Right atrium auricular region (tissue), 2 donors: ENCODE results near the gene RTN4R. TPM values are rescaled to one million over a fixed set of nuclear protein-coding genes. Genes with fewer than 3 reads are reported as not detected.
"Not testable (repeated sequence)": the region's sequence is repeated elsewhere in the genome, so short reads cannot be mapped to it uniquely, and the experiment has no call there.

ENCODE experiments used
- DNase-seq: peaks from one replicate; pipeline ENCODE4 v3.0.0-alpha.2; 2019; ENCODE audit warnings: low spot score
- H3K27ac ChIP-seq, 2 donors: fragments of 200-600 bp; sonication (generic); 1 replicate in 1 of 2; 2 replicates in 1 of 2; pipeline ENCODE4 v1.5.1; 2016 to 2019
- H3K27me3 ChIP-seq, 2 donors: fragments of 200-600 bp; sonication (generic); one replicate each; pipeline versions ENCODE4 v1.5.1 to v1.6.0; 2017 to 2019
- H3K36me3 ChIP-seq: fragments of 200-600 bp; sonication (generic); one replicate; pipeline ENCODE4 v1.5.1; 2016
- H3K4me1 ChIP-seq, 2 donors: fragments of 200-600 bp; sonication (generic); one replicate each; pipeline versions ENCODE4 v1.5.1 to v1.6.0; 2017 to 2019
- H3K4me3 ChIP-seq, 2 donors: fragments of 200-600 bp; sonication (generic); 1 replicate in 1 of 2; 2 replicates in 1 of 2; pipeline ENCODE4 v1.5.1; 2017 to 2019; ENCODE audit warnings: mild to moderate bottlenecking in 1 of 2, moderate library complexity in 1 of 2
- H3K9me3 ChIP-seq, 2 donors: fragments of 200-600 bp; sonication (generic); one replicate each; pipeline ENCODE4 v1.5.1; 2019
- CTCF ChIP-seq, 2 donors: fragments of 200-600 bp; sonication (generic); IDR thresholded peaks; one replicate each; pipeline ENCODE4 v1.5.1; 2019; ENCODE audit warnings: antibody characterized with exemption in 2 of 2
- total RNA-seq, 2 donors: library from RNA; depleted of rRNA; stranded (reverse); fragments of >200 nt; gene quantifications; one replicate each; pipeline ENCODE4 v1.1.0, GENCODE V29; 2016

RTN4R gene
- total RNA-seq, 2 donors from 2014 or later = 1.0 to 2.0 TPM

- no peaks in the 10 kb centered on the region for H3K9me3 ChIP-seq
- no peaks in the 10 kb centered on the region for H3K27me3 ChIP-seq
- no peaks in the 10 kb centered on the region for H3K4me1 ChIP-seq
- no peak for DNase-seq
- no peak overlapping the region for H3K4me3 ChIP-seq
- no peaks in the 10 kb centered on the region for H3K36me3 ChIP-seq
- TF ChIP-seq CTCF (IDR thresholded peaks at IDR 0.05) = no peak
- H3K27ac ChIP-seq = no peak overlapping the region
Measured at GRCh38 chr22:20279662-20280134, 11.6 kb upstream of the RTN4R start.

GRCh38 chr22:20278726-20279490 lies 10.8 kb upstream of the RTN4R start:
- not testable (repeated sequence) for DNase-seq, H3K27me3 ChIP-seq, H3K4me3 ChIP-seq, H3K9me3 ChIP-seq, H3K4me1 ChIP-seq, H3K36me3 ChIP-seq, H3K27ac ChIP-seq

GRCh38 chr22:20277936-20278635 lies 10.0 kb upstream of the RTN4R start:
- H3K36me3 ChIP-seq, H3K9me3 ChIP-seq, H3K27ac ChIP-seq, H3K4me1 ChIP-seq, DNase-seq, H3K27me3 ChIP-seq, H3K4me3 ChIP-seq: not testable (repeated sequence)

- TF ChIP-seq CTCF (IDR thresholded peaks at IDR 0.05) = no peak
- Histone ChIP-seq H3K36me3 (no peaks in the 10 kb centered on the region), H3K4me1 (no peaks in the 10 kb centered on the region), H3K27ac (no peak overlapping the region), H3K4me3 (no peak overlapping the region), H3K27me3 (no peaks in the 10 kb centered on the region), H3K9me3 (no peaks in the 10 kb centered on the region)
- no peak for DNase-seq
Measured at GRCh38 chr22:20276468-20276867, 8.3 kb upstream of the RTN4R start.

- H3K4me1 ChIP-seq = no peaks in the 10 kb centered on the region
- no peaks in the 10 kb centered on the region for H3K36me3 ChIP-seq
- H3K27ac ChIP-seq = no peak overlapping the region
- no peak for DNase-seq
- H3K9me3 ChIP-seq = no peaks in the 10 kb centered on the region
- no peaks in the 10 kb centered on the region for H3K27me3 ChIP-seq
- H3K4me3 ChIP-seq = no peak overlapping the region
- no peak for TF ChIP-seq CTCF (IDR thresholded peaks at IDR 0.05)
Measured at GRCh38 chr22:20275836-20276235, 7.7 kb upstream of the RTN4R start.

GRCh38 chr22:20275325-20275724 lies 7.2 kb upstream of the RTN4R start:
- not testable (repeated sequence) for H3K4me3 ChIP-seq, H3K27ac ChIP-seq, H3K9me3 ChIP-seq, DNase-seq, H3K36me3 ChIP-seq, H3K27me3 ChIP-seq, H3K4me1 ChIP-seq

GRCh38 chr22:20274374-20274773 lies 6.3 kb upstream of the RTN4R start:
- not testable (repeated sequence) for DNase-seq, H3K9me3 ChIP-seq, H3K4me3 ChIP-seq, H3K4me1 ChIP-seq, H3K27ac ChIP-seq, H3K27me3 ChIP-seq, H3K36me3 ChIP-seq
